Activated T-cell treated with anti-CD3 and anti-CD28 coated beads, Interleukin-2, amount 50 U/mL, for 4 hours (primary cell): ENCODE results near the gene KLK1. TPM values are rescaled to one million over a fixed set of nuclear protein-coding genes. Genes with fewer than 3 reads are reported as not detected.
A peak's percentile ranks its signal among the peaks of the same experiment; 100 is the strongest.
"Not testable (repeated sequence)": the region's sequence is repeated elsewhere in the genome, so short reads cannot be mapped to it uniquely, and the experiment has no call there.

Source experiments
- ATAC-seq, 2 donors: fragments of 200-7000 bp; cut with Tn5 transposase; one replicate each; pipeline ENCODE4 v1.10.0; 2021
- DNase-seq: peaks from one replicate; pipeline ENCODE4 v3.0.0-alpha.2; 2020
- H3K27me3 Mint-ChIP-seq: one replicate; pipeline ENCODE4 v1.8.0; 2021; ENCODE audit warnings: low read depth, mixed read lengths
- H3K36me3 Mint-ChIP-seq: one replicate; pipeline ENCODE4 v1.8.0; 2022; ENCODE audit warnings: mixed read lengths; ENCODE audit not compliant: insufficient read depth
- H3K4me1 Mint-ChIP-seq: one replicate; pipeline ENCODE4 v1.8.0; 2021; ENCODE audit warnings: low read depth, mixed read lengths
- H3K4me3 Mint-ChIP-seq: one replicate; pipeline ENCODE4 v1.8.0; 2021; ENCODE audit warnings: mild to moderate bottlenecking, moderate library complexity, mixed read lengths
- H3K9me3 Mint-ChIP-seq: one replicate; pipeline ENCODE4 v1.8.0; 2021; ENCODE audit warnings: mixed read lengths
- total RNA-seq, 3 donors: library from RNA; stranded (reverse); gene quantifications; one replicate each; pipeline ENCODE4 v1.2.1, GENCODE V29; 2021

The KLK1 gene
- total RNA-seq, 3 donors from 2014 or later, result 0.58 to 1.1 (median 0.71) TPM

DNA sequence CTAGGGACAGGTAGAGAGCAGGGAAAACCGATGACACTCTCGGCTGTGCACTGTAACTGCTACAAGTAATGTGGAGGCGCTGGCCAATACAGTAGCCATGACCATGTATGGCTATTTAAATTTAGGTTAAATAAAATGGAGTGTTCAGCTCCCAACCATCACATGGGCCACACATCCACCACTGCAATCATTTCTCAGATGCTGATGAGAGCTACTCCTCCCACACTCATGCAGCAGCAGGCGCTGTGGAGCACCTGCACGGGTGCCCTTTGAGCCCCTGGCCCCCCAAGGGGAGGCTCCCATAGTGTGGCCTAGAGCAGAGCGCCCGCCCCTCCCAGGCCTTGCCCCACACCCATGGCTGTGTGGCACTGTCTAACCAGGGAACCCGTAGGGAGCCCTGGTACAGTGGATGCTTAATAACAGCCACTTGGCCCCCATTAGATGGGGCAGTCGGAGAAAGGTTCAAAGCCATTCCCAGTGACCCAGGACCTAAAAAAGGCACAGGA, 27.4 kb downstream of the KLK1 start:
- Mint-ChIP-seq H3K9me3 (no peaks in the 10 kb centered on the region), H3K27me3 (no peaks in the 10 kb centered on the region), H3K4me1 (peaks cover 8% of the 10 kb centered on the region), H3K36me3 (peaks cover 15% of the 10 kb centered on the region), H3K4me3 (no peak overlapping the region)
- DNase-seq (no peak), ATAC-seq (peak; percentile 8)

DNA sequence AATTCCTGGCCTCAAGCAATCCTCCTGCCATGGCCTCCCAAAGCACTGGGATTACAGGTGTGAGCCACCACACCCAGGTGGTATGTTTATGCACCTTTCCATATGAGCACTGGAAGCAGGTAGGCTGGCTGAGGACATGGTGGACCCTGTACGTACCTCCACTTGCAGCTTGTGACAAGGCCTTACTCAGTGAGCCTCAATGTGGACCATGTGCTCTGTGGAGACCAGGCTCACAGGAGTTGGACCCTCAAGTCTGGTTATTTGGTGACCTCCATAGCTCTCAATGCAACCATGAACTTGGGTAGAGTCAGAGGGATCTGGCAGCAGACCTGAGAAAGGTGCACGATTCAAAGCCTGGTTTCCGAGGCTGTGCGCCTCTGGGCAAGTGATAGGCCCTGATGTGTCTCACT, 27.9 kb downstream of the KLK1 start:
- peaks cover 3% of the 10 kb centered on the region for H3K4me1 Mint-ChIP-seq
- H3K36me3 Mint-ChIP-seq, result peaks cover 11% of the 10 kb centered on the region
- no peak for ATAC-seq
- no peak for DNase-seq
- no peaks in the 10 kb centered on the region for H3K27me3 Mint-ChIP-seq
- H3K9me3 Mint-ChIP-seq, result no peaks in the 10 kb centered on the region
- H3K4me3 Mint-ChIP-seq, result no peak overlapping the region

DNA sequence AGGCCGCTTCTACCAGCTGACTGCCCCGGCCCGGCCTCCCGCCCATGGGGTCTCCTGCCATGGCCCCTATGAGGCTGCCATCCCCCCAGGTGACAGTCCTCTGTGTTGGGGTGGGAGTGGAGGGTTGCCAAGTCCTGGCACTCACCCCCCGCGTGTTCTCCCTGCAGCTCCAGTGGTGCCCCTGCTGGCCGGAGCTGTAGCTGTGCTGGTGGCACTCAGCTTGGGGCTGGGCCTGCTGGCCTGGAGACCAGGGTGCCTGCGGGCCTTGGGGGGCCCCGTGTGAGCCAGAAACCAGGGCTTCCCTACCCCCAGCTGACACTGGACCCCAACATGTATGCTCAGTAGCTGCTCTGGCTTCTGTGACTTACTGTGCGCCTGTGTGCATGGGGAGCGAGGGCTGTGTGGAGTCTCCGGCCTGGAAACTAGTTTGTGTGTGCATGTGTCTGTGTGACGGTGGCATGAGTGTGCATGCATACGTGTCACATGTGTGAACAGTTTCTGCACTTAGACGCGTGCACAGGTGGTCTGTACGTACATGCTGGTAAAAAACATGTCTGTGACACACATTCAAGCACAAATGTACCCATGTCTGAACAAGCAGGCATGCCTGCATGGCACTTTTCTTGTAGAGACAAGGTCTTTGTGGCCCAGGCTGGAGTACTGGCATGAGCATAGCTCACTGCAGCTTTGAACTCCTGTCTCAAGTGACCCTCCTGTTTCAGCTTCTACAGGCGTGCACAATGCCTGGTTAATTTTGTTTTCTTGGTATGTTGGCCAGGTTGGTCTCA, 28.5 kb downstream of the KLK1 start:
- H3K36me3 Mint-ChIP-seq, result peaks cover 8% of the 10 kb centered on the region
- H3K27me3 Mint-ChIP-seq, result no peaks in the 10 kb centered on the region
- peaks cover 2% of the 10 kb centered on the region for H3K4me1 Mint-ChIP-seq
- DNase-seq (no peak), ATAC-seq (peak; percentile 19 to 21)
- H3K9me3 Mint-ChIP-seq, result no peaks in the 10 kb centered on the region
- no peak overlapping the region for H3K4me3 Mint-ChIP-seq

DNA sequence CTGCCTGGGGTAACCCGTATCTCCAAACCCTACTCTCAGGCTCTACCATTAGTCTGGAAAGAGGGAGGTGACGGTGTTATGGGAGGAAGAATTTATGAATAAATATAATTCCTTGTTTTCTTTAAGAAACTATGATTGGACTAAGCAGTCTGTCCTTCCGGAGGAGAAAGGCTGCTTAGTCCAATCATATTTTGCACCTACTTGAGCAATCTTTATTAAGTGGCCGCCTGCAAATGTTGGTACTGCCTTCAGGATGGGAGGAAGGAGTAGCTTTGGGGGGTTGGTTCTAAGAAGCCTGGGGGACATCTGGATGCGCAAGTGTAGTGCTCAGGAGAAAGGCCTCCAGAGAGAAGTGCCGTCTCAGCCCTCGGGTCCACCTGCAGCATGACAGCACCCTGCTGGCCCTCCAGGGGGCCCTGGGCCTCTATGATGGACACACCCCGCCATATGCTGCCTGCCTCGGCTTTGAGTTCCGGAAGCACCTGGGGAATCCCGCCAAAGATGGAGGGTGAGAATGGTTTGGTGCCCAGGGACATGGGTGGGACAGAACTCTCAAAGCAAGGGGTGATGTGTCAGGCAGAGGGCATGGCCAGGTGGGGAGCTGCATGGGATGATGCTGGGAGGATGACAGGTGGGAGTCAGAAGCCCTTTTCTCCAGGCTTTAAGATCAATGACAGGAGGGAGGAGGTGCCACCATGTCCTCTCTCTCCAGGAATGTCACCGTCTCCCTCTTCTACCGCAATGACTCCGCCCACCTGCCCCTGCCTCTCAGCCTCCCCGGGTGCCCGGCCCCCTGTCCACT, 29.3 kb downstream of the KLK1 start:
- H3K36me3 Mint-ChIP-seq, result peaks cover 7% of the 10 kb centered on the region
- no peak overlapping the region for H3K4me3 Mint-ChIP-seq
- H3K27me3 Mint-ChIP-seq, result no peaks in the 10 kb centered on the region
- no peaks in the 10 kb centered on the region for H3K9me3 Mint-ChIP-seq
- DNase-seq, result no peak
- ATAC-seq, result peak; percentile 3 to 8
- H3K4me1 Mint-ChIP-seq, result peaks cover 2% of the 10 kb centered on the region

DNA sequence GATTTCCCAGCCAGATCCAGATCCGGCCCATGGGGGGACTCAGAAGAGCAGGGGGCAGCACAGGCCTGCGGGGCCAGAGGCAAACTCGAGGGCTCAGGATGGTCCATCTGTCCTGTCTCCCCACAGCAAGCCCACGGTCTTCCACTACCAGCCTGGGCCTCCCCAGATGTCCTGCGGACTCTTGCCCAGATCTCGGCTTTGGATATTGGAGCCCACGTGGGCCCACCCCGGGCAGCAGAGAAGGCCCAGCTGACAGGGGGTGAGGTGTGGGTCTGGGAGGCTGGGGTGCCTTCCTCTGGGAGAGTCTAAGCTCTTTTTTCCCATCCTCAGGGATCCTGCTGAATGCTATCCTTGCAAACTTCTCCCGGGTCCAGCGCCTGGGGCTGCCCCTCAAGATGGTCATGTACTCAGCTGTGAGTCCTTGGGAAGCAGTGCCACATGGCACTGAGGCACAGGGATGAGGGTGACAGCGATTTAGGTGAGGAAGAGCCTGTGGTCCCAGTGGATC, 30.0 kb downstream of the KLK1 start:
- no peak for DNase-seq
- H3K9me3 Mint-ChIP-seq, result no peaks in the 10 kb centered on the region
- no peaks in the 10 kb centered on the region for H3K27me3 Mint-ChIP-seq
- H3K4me1 Mint-ChIP-seq, result peaks cover 2% of the 10 kb centered on the region
- peaks cover 7% of the 10 kb centered on the region for H3K36me3 Mint-ChIP-seq
- H3K4me3 Mint-ChIP-seq, result no peak overlapping the region
- ATAC-seq, result no peak

DNA sequence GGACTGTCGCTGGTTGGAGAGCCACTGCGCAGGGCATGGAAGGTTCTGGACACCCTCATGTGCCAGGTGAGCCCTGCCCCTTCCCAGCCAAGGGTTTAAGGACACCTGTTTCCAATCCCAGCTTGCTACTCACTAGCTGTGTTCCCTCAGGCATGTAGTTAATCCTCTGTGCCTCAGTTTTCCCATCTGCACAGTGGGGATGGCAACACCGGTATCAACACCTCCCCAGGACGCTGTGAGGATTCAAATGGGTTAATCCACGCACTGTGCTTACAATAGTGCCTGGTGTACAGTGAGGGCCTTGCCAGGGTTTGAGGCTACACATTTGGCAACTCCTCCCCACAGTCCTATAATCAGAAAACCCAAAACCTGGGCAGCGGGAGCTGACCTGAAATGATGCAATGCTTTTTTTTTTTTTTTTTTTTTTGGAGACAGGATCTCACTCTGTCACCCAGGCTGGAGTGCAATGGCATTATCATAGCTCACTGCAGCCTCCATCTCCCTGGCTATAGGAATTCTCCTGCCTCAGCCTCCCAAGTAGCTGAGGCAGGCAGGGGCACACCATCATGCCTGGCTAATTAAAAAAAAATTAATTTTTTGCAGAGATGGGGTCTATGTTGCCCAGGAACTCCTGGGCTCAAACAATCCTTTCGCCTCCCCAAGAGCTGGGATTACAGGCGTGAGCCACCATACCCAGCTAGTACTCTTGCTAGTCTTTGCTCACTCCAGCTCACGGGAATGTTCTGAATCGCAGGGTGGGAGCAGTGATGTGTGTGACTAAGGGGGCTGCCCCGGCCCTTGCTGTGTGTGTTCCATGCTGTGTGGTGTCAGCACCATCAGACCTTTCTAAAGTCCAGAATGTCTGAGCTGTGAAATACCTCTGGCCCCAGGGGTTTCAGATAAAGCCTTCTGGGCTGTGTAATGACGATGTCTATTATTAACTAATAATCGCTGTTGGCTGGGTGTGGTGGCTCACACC, 31.0 kb downstream of the KLK1 start:
- no peak for ATAC-seq
- Mint-ChIP-seq H3K9me3 (no peaks in the 10 kb centered on the region), H3K4me3 (no peak overlapping the region), H3K27me3 (no peaks in the 10 kb centered on the region), H3K4me1 (peaks cover 2% of the 10 kb centered on the region), H3K36me3 (peaks cover 2% of the 10 kb centered on the region)
- DNase-seq, result no peak

DNA sequence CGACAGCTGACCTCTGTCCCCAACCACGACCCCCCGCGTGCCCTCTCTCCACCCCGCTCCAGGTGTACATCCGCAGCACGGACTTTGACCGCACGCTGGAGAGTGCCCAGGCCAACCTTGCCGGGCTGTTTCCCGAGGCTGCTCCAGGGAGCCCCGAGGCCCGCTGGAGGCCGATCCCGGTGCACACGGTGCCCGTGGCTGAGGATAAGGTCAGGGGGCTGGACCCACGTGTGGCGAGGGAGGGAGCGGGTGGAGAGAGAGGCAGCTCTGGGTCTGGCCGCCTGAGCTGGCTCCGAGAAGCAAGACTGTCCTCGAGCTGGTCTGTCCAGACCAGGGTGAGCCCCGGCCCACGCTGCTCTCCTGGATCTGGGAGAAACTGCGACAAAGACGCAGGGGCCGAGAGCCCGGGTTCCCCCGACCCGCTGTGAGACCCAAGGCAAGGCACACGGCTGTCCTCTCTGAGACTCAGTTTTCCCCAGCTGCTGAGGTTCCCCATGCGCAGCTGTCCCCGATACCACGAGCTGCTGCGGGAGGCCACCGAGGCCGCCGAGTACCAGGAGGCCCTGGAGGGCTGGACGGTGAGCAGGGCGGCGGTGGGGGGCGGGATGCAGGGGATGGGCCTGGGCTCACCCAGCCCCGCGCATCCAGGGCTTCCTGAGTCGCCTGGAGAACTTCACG, 31.9 kb downstream of the KLK1 start:
- H3K9me3 Mint-ChIP-seq, result no peaks in the 10 kb centered on the region
- H3K36me3 Mint-ChIP-seq, result peaks cover 2% of the 10 kb centered on the region
- peaks cover 2% of the 10 kb centered on the region for H3K4me1 Mint-ChIP-seq
- DNase-seq (no peak), ATAC-seq (no peak)
- H3K27me3 Mint-ChIP-seq, result no peaks in the 10 kb centered on the region
- no peak overlapping the region for H3K4me3 Mint-ChIP-seq

DNA sequence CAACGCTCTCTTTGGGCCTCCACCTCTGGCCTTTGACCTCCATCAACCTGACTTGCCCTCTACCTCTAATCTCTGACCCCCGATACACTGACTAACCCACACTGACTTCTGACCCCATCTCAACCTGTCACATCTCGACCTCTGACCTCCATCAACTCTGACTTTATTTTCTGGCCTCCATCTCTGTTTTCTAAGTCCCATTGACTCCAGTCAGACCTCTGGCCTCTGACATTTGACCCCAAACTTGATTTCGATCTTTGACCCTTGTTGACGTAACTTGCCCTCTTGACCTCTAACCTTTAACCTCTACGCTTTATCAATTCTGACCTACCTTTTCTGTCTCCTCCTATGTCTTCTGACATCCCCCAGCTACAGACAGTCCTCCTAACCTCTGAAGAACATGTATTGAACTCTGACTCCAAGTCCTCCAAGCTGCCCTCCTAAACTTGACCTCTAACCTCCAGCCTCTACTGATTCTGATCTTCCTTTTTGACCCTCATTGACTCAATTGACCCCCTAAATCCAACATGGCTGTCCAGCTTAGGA, 32.6 kb downstream of the KLK1 start:
- ATAC-seq (no peak), DNase-seq (no peak)
- no peaks in the 10 kb centered on the region for H3K27me3 Mint-ChIP-seq
- peaks cover 2% of the 10 kb centered on the region for H3K4me1 Mint-ChIP-seq
- H3K36me3 Mint-ChIP-seq, result peaks cover 2% of the 10 kb centered on the region
- no peaks in the 10 kb centered on the region for H3K9me3 Mint-ChIP-seq
- no peak overlapping the region for H3K4me3 Mint-ChIP-seq

DNA sequence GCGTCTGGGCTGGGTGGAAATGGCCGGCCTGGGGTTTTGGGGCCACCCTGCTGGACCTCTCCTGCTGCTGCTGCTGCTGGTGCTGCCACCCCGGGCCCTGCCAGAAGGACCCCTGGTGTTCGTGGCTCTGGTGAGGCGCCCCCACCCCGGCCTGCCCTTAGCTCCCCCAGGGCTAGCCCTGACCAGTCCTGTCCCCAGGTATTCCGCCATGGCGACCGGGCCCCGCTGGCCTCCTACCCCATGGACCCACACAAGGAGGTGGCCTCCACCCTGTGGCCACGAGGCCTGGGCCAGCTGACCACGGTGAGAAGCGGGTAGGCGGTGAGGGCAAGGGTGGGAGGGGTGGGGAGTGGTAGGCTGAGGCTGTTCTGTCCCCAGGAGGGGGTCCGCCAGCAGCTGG, 33.2 kb downstream of the KLK1 start, which contains the start of gene ACP4:
ACP4 (plus strand) TSS at position 20 of the 400 bp plus-strand sequence; CDS start at position 20, 0 bp downstream.
- Mint-ChIP-seq H3K9me3 (no peaks in the 10 kb centered on the region), H3K4me1 (peaks cover 2% of the 10 kb centered on the region), H3K27me3 (no peaks in the 10 kb centered on the region), H3K36me3 (no peaks in the 10 kb centered on the region), H3K4me3 (no peak within 1 kb of the TSS)
- peak in 1 of 2 donors; percentile 1 for ATAC-seq
- no peak for DNase-seq

DNA sequence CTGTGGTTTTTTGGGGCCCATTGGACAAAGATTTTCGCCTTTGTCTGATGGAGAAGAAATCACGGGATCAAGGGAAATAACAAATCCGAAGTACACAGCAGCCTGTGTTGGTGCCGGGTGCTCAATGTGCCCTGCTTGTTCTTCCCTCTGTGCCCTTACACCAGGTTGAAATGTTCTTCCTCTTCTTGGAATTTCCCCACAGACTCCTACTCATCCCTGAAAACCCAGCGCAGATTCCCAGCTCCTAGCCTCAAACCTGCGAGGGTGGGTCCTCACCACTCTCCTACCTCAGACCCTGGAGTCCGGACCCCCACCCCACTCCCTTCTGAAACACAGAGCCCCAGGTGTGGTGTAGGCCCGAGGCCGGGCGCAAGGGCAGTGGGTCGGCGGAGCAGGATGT, 38.3 kb downstream of the KLK1 start:
- DNase-seq, result no peak
- no peak for ATAC-seq
- Mint-ChIP-seq H3K4me3 (no peak overlapping the region), H3K9me3 (no peaks in the 10 kb centered on the region), H3K36me3 (no peaks in the 10 kb centered on the region), H3K27me3 (peaks cover 25% of the 10 kb centered on the region), H3K4me1 (peaks cover 6% of the 10 kb centered on the region)

DNA sequence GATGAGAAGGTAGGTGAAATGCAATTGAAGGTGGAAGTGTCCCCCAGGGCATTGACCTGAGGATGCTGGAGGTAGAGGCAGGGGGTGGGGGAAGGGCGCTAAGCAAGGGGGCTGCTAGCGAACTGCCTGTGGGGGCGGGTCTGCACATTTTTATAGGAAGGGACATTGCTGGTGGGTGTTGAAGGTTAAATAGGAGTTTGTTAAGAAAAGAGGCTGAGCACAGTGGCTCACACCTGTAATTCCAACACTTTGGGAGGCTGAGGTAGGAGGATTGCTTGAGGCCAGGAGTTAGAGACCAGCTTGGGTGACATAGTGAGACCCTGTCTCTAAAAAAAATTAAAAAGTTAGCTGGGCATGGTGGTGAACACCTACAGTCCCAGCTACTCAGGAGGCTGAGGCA, 38.9 kb downstream of the KLK1 start:
- H3K4me3 Mint-ChIP-seq, result no peak overlapping the region
- DNase-seq (no peak), ATAC-seq (no peak)
- H3K9me3 Mint-ChIP-seq, result no peaks in the 10 kb centered on the region
- no peaks in the 10 kb centered on the region for H3K36me3 Mint-ChIP-seq
- peaks cover 6% of the 10 kb centered on the region for H3K4me1 Mint-ChIP-seq
- H3K27me3 Mint-ChIP-seq, result peaks cover 31% of the 10 kb centered on the region

DNA sequence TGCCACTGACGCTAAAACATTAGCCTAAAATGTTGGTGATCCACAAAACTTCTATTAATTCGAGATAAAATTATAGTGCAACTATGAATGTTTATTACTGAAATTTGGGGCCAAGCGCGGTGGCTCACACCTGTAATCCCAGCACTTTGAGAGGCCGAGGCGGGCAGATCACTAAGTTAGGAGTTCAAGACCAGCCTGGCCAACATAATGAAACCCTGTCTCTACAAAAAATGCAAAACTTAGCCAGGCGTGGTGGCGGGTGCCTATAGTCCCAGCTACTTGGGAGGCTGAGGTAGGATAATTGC, 39.8 kb downstream of the KLK1 start:
- not testable (repeated sequence) for H3K4me1 Mint-ChIP-seq, DNase-seq, H3K36me3 Mint-ChIP-seq, H3K9me3 Mint-ChIP-seq, H3K4me3 Mint-ChIP-seq, ATAC-seq
- H3K27me3 Mint-ChIP-seq, result peaks cover 40% of the 10 kb centered on the region

DNA sequence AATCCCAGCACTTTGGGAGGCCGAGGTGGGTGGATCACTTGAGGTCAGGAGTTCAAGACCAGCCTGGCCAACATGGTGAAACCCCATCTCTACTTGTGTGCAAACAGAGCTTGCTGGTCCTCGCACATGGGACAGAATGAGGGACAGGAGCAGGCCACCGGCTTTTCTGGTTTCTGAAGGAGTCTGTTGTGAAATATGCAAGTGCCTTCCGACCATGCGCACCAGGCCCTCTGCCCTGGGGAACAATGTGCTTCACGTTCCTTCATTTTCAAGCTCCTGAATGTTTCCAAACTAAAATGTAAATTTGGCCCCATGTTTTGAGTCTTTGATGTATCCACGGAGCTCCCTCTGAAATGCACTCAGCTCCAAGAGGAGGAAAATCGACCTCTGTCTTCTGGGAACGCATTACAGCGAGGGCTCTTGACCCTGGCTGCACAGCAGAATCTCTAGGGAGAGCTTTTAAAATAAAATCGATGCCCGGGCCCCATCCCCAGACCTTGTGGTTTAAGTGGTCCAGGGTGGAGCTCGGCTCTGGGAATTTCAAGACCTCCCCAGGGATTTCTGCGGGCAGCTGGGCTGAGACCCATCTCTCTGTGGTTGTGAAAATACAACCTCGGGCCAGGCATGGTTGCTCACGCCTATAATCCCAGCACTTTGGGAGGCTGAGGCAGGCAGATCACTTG, 42.7 kb downstream of the KLK1 start:
- no peak for DNase-seq
- Mint-ChIP-seq H3K9me3 (no peaks in the 10 kb centered on the region), H3K4me3 (no peak overlapping the region), H3K27me3 (peaks cover 64% of the 10 kb centered on the region), H3K36me3 (no peaks in the 10 kb centered on the region), H3K4me1 (peaks cover 8% of the 10 kb centered on the region)
- ATAC-seq, result no peak
